Activated T-helper 17 cell treated with anti-CD3 and anti-CD28 coated beads, Interleukin-2, amount 50 U/mL, for 72 hours (primary cell): ENCODE data around the gene ZNF774. TPM values are rescaled to one million over a fixed set of nuclear protein-coding genes. Genes with fewer than 3 reads are reported as not detected.
A peak's percentile ranks its signal among the peaks of the same experiment; 100 is the strongest.

Experiments
- ATAC-seq: fragments of 150-1000 bp; cut with Tn5 transposase; replicated peaks from 2 replicates; pipeline ENCODE4 v1.10.0; 2021; ENCODE audit warnings: mild to moderate bottlenecking, moderate library complexity
- H3K27ac Mint-ChIP-seq: one replicate; pipeline ENCODE4 v1.8.0; 2022; ENCODE audit warnings: mixed read lengths
- H3K27me3 Mint-ChIP-seq: one replicate; pipeline ENCODE4 v1.8.0; 2022; ENCODE audit warnings: mixed read lengths
- H3K36me3 Mint-ChIP-seq: one replicate; pipeline ENCODE4 v1.8.0; 2022; ENCODE audit warnings: low read depth, mild to moderate bottlenecking, mixed read lengths
- H3K4me1 Mint-ChIP-seq: one replicate; pipeline ENCODE4 v1.8.0; 2022; ENCODE audit warnings: mixed read lengths
- H3K4me3 Mint-ChIP-seq: one replicate; pipeline ENCODE4 v1.8.0; 2022; ENCODE audit warnings: mild to moderate bottlenecking, mixed read lengths
- H3K9me3 Mint-ChIP-seq: one replicate; pipeline ENCODE4 v1.8.0; 2022; ENCODE audit warnings: mixed read lengths
- total RNA-seq, 2 donors: library from RNA; stranded (reverse); gene quantifications; one replicate each; pipeline ENCODE4 v1.2.3, GENCODE V29; 2022

ZNF774 gene
- total RNA-seq, 2 donors from 2014 or later: 0.69 to 0.82 TPM

GRCh38 chr15:90388462-90389380 is 36.6 kb downstream of the ZNF774 start:
- Mint-ChIP-seq H3K4me3 (peak overlapping the region; percentile 89), H3K27ac (peak overlapping the region; percentile 95), H3K4me1 (peaks cover 40% of the 10 kb centered on the region), H3K36me3 (peaks cover 53% of the 10 kb centered on the region), H3K9me3 (no peaks in the 10 kb centered on the region), H3K27me3 (no peaks in the 10 kb centered on the region)
- peak; percentile 63 for ATAC-seq

GRCh38 chr15:90389513-90389912 is 37.4 kb downstream of the ZNF774 start:
- no peak for ATAC-seq
- H3K4me3 Mint-ChIP-seq: peak overlapping the region; percentile 89
- no peaks in the 10 kb centered on the region for H3K9me3 Mint-ChIP-seq
- H3K27me3 Mint-ChIP-seq: no peaks in the 10 kb centered on the region
- H3K4me1 Mint-ChIP-seq: peaks cover 43% of the 10 kb centered on the region
- H3K27ac Mint-ChIP-seq: peak overlapping the region; percentile 95
- H3K36me3 Mint-ChIP-seq: peaks cover 58% of the 10 kb centered on the region

GRCh38 chr15:90393040-90393439 is 41.0 kb downstream of the ZNF774 start:
- Mint-ChIP-seq H3K27me3 (no peaks in the 10 kb centered on the region), H3K4me3 (no peak overlapping the region), H3K4me1 (peaks cover 53% of the 10 kb centered on the region), H3K36me3 (peaks cover 78% of the 10 kb centered on the region), H3K27ac (peak overlapping the region; percentile 37), H3K9me3 (no peaks in the 10 kb centered on the region)
- ATAC-seq: no peak

DNA sequence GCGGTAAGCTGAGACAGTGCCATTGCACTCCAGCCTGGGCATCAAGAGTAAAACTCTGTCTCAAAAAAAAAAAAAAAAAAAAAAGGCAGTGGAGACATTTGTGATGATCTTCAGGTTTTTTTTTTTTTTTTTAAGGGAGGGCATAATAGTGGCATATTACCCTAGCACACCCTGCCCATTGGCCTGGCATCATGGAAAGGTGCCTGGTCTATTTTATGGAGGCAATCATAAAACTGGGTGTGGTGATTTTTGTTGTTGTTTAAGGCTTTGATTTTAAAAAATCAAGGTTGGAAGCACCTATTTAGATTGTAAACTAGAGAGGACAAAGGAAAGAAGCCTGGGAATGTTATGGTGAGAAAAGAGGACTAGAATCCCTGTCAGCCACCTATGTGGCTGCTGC is 42.0 kb downstream of the ZNF774 start:
- Mint-ChIP-seq H3K27me3 (no peaks in the 10 kb centered on the region), H3K36me3 (peaks cover 72% of the 10 kb centered on the region), H3K27ac (peak overlapping the region; percentile 73), H3K4me3 (peak overlapping the region; percentile 12), H3K4me1 (peaks cover 50% of the 10 kb centered on the region), H3K9me3 (no peaks in the 10 kb centered on the region)
- ATAC-seq: no peak

- Mint-ChIP-seq H3K9me3 (no peaks in the 10 kb centered on the region), H3K27me3 (no peaks in the 10 kb centered on the region), H3K36me3 (peaks cover 69% of the 10 kb centered on the region), H3K27ac (peak overlapping the region; percentile 73), H3K4me3 (peak overlapping the region; percentile 12), H3K4me1 (peaks cover 45% of the 10 kb centered on the region)
- ATAC-seq: peak; percentile 52
These were observed 42.8 kb downstream of the ZNF774 start for GRCh38 chr15:90394748-90395442.

- Mint-ChIP-seq H3K9me3 (no peaks in the 10 kb centered on the region), H3K4me1 (peaks cover 42% of the 10 kb centered on the region), H3K4me3 (peak overlapping the region; percentile 1), H3K36me3 (peaks cover 55% of the 10 kb centered on the region), H3K27ac (peak overlapping the region; percentile 23), H3K27me3 (no peaks in the 10 kb centered on the region)
- no peak for ATAC-seq
These were observed 44.2 kb downstream of the ZNF774 start for GRCh38 chr15:90396321-90396720.

DNA sequence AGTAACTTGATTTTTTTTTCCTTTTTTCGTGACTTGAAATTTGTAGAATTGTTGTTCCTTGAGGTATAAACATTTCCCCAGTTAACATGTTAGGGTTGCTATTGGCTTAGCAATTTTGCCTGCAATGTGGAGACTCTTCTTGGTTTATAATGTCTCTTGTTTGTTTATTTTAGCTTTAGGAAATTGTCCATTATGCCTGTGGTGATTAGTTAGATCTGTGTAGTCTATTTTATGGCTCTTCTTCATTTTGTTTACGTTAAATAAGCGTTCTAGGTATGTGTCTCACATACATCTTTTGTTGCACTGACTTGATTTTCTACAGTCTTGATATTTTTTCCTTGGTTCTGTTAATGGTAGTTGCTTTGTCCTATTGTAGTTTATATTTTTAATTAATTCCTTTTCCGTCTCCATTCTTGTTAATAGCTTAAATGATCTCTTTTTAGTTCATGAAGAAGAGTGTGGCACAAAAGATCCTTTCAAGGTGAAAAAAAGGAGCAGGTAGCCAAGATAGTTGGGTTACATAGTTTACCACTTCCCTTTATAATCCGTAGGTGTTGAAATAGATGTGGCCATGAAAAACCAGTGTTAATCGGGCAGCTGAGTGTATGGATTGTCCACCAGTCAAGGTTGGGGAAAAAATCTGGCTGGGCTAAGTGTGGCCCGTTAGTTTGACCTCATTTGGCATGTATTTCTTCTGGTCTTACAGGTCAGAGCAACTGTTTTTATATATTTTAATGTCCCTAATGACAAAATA is 48.1 kb downstream of the ZNF774 start:
- peak; percentile 51 for ATAC-seq
- Mint-ChIP-seq H3K27me3 (no peaks in the 10 kb centered on the region), H3K36me3 (peaks cover 42% of the 10 kb centered on the region), H3K9me3 (peaks cover 4% of the 10 kb centered on the region), H3K27ac (peak overlapping the region; percentile 98), H3K4me3 (peak overlapping the region; percentile 75), H3K4me1 (peaks cover 43% of the 10 kb centered on the region)

DNA sequence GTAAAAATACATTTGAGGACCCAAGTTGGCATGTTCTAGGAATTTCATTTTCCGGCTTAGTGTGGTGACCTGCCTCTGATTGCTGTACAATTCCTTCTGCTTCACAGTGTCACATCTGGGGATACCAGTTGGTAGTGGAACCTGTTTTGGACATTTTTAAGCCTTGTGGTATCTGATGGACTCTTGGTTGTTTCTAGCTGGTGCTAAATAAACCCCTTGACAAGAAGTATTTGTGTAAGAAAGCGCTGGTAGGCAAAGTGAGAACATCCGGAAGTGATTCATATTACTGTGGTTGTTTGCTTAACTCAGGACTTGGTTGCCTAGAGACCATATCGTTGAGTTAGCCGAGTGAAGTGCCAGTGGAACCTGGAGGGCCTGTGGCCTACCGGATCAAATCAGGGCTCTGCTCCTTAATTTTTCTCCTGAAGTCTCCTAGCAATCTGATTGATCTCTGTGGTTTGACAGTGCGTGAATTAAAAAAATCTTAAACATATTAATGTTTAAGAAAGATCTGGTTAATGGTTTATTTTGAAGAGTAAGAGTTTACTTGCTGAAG is 48.8 kb downstream of the ZNF774 start:
- Mint-ChIP-seq H3K9me3 (peaks cover 4% of the 10 kb centered on the region), H3K4me3 (peak overlapping the region; percentile 75), H3K36me3 (peaks cover 36% of the 10 kb centered on the region), H3K27ac (peak overlapping the region; percentile 98), H3K4me1 (peaks cover 39% of the 10 kb centered on the region), H3K27me3 (no peaks in the 10 kb centered on the region)
- peak; percentile 99 for ATAC-seq

DNA sequence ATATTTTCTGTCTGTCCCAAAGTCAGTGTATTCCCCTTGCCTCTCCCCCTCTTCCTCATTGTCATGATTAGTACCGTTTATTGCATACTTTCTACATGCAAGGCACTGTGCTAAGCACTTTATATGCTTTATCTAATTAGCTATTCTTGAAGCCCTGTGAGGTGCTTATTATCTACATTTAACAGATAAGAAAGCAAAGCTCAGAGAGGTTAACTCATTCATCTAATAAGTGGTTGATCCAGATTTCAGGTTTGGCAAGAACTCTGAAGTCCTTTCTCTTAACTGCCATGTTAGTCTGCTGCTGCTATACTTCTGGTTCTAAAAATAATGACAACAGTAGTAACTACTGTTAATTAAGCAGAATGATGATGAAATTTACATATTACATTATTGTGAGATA is 49.4 kb downstream of the ZNF774 start:
- Mint-ChIP-seq H3K9me3 (peaks cover 4% of the 10 kb centered on the region), H3K27ac (peak overlapping the region; percentile 98), H3K27me3 (no peaks in the 10 kb centered on the region)

DNA sequence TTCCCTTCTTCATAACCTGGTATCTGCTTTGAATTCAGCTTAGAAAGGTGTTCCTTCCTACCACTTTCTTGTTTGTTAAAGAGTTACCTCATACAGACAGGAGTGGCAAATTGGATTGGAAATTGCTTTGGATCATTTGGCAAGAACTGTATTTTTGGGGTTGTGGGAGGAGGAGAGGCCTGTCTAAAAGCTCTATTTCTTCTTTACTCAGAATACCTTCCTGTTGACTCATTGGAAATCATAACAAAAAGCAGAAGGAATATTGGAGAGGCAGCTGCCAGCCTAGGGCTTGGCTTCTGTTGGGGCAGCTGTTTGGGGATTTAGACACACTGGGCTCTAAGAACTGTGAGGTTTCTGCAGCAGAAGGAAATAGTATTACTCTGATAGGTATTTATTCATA is 50.1 kb downstream of the ZNF774 start:
- Mint-ChIP-seq H3K36me3 (peaks cover 28% of the 10 kb centered on the region), H3K9me3 (peaks cover 4% of the 10 kb centered on the region), H3K27me3 (no peaks in the 10 kb centered on the region), H3K4me1 (peaks cover 46% of the 10 kb centered on the region), H3K4me3 (peak overlapping the region; percentile 75), H3K27ac (peak overlapping the region; percentile 98)
- ATAC-seq: peak; percentile 23

More for the DNA sequence above, 49.4 kb downstream of the ZNF774 start:
- Mint-ChIP-seq H3K4me3 (peak overlapping the region; percentile 75), H3K4me1 (peaks cover 39% of the 10 kb centered on the region), H3K36me3 (peaks cover 30% of the 10 kb centered on the region)
- no peak for ATAC-seq

GRCh38 chr15:90402767-90403166 is 50.7 kb downstream of the ZNF774 start:
- H3K4me1 Mint-ChIP-seq: peaks cover 47% of the 10 kb centered on the region
- no peak for ATAC-seq
- peak overlapping the region; percentile 75 for H3K4me3 Mint-ChIP-seq
- peaks cover 4% of the 10 kb centered on the region for H3K9me3 Mint-ChIP-seq
- peaks cover 28% of the 10 kb centered on the region for H3K36me3 Mint-ChIP-seq
- no peaks in the 10 kb centered on the region for H3K27me3 Mint-ChIP-seq
- peak overlapping the region; percentile 98 for H3K27ac Mint-ChIP-seq

- peaks cover 44% of the 10 kb centered on the region for H3K36me3 Mint-ChIP-seq
- no peak overlapping the region for H3K27ac Mint-ChIP-seq
- no peak for ATAC-seq
- H3K4me3 Mint-ChIP-seq: no peak overlapping the region
- peaks cover 55% of the 10 kb centered on the region for H3K4me1 Mint-ChIP-seq
- H3K27me3 Mint-ChIP-seq: no peaks in the 10 kb centered on the region
- H3K9me3 Mint-ChIP-seq: peaks cover 4% of the 10 kb centered on the region
These were observed 53.0 kb downstream of the ZNF774 start for GRCh38 chr15:90405055-90405607.

- Mint-ChIP-seq H3K9me3 (peaks cover 2% of the 10 kb centered on the region), H3K4me3 (peak overlapping the region; percentile 57), H3K27ac (peak overlapping the region; percentile 87), H3K36me3 (peaks cover 47% of the 10 kb centered on the region), H3K27me3 (no peaks in the 10 kb centered on the region), H3K4me1 (peaks cover 44% of the 10 kb centered on the region)
- no peak for ATAC-seq
These were observed 55.3 kb downstream of the ZNF774 start for GRCh38 chr15:90407336-90407735.
